Upper lobe of left lung (tissue), 6 donors: ENCODE results near the gene R3HDM2. TPM values are rescaled to one million over a fixed set of nuclear protein-coding genes. Genes with fewer than 3 reads are reported as not detected.

Source experiments
- ATAC-seq, 2 donors: fragments of 200-7000 bp; cut with Tn5 transposase; one replicate each; pipeline ENCODE4 v1.9.1; 2022; ENCODE audit warnings: mild to moderate bottlenecking in 2 of 2, moderate library complexity in 2 of 2; ENCODE audit not compliant: low FRiP score in 2 of 2
- DNase-seq, 2 donors: peaks; one replicate each; pipeline ENCODE4 v3.0.0-alpha.2; 2019 to 2020
- H3K27ac ChIP-seq, 4 donors: fragments of 200-600 bp; sonication (generic); one replicate each; pipeline ENCODE4 v1.5.1; 2016 to 2019
- H3K27me3 ChIP-seq, 4 donors: fragments of 200-600 bp; sonication (generic); one replicate each; pipeline ENCODE4 v1.5.1; 2017 to 2019
- H3K36me3 ChIP-seq, 4 donors: fragments of 200-600 bp; sonication (generic); one replicate each; pipeline ENCODE4 v1.5.1; 2016 to 2019
- H3K4me1 ChIP-seq, 4 donors: fragments of 200-600 bp; sonication (generic); one replicate each; pipeline ENCODE4 v1.5.1; 2018 to 2019
- H3K4me3 ChIP-seq, 4 donors: fragments of 200-600 bp; sonication (generic); one replicate each; pipeline ENCODE4 v1.5.1; 2017 to 2019; ENCODE audit warnings: mild to moderate bottlenecking in 2 of 4, moderate library complexity in 1 of 4
- H3K9me3 ChIP-seq, 4 donors: fragments of 200-600 bp; sonication (generic); one replicate each; pipeline ENCODE4 v1.5.1; 2018 to 2019
- CTCF ChIP-seq, 6 experiments: fragments of 450-650 bp in 4 of 6; fragments of 200-600 bp in 2 of 6; sonication (generic) in 2 of 6; IDR thresholded peaks; one replicate each; pipeline ENCODE4 v1.5.1; 2016 to 2019; ENCODE audit warnings: antibody characterized with exemption in 6 of 6
- EP300 ChIP-seq, 4 donors: sonication (generic); formaldehyde crosslinking; IDR thresholded peaks; one replicate each; pipeline ENCODE4 v1.5.1; 2017; ENCODE audit warnings: antibody characterized with exemption in 4 of 4, control low read depth in 2 of 4
- POLR2A ChIP-seq, 4 donors: fragments of 450-650 bp; IDR thresholded peaks; one replicate each; pipeline ENCODE4 v1.5.1; 2016 to 2017; ENCODE audit warnings: antibody characterized with exemption in 4 of 4, mild to moderate bottlenecking in 2 of 4
- POLR2AphosphoS5 ChIP-seq, 2 donors: sonication (generic); formaldehyde crosslinking; IDR thresholded peaks; one replicate each; pipeline ENCODE4 v1.5.1; 2017; ENCODE audit warnings: antibody characterized with exemption in 2 of 2
- WGBS, 2 donors: methylation state at CpG; one replicate each; pipeline ENCODE4 v1.1.5; 2017 to 2018; 5-methylcytosine and 5-hydroxymethylcytosine counted together
- total RNA-seq, 6 donors: library from RNA; depleted of rRNA in 4 of 6; stranded (reverse); fragments of >200 nt in 4 of 6; gene quantifications; one replicate each; pipeline versions ENCODE4 v1.1.0 to v1.2.1, GENCODE V29; 2016 to 2021
- donor health status: DM: no; HTN: no; CAD: no; lungs with moderate emphysema.
- donor health status: DM: no; HTN: yes; CAD: no; lungs with severe emphysema.

Gene R3HDM2
- total RNA-seq, 6 donors from 2014 or later = 39.2 to 94.3 (median 59.2) TPM

- no peak for TF ChIP-seq POLR2A (IDR thresholded peaks at IDR 0.05)
- no peak for TF ChIP-seq CTCF (IDR thresholded peaks at IDR 0.05)
- TF ChIP-seq EP300 (IDR thresholded peaks at IDR 0.05) = no peak
- no peak for TF ChIP-seq POLR2AphosphoS5 (IDR thresholded peaks at IDR 0.05)
- Histone ChIP-seq H3K27ac (no peak within 1 kb of the TSS), H3K4me1 (peaks cover 0 to 7% (median 2%) of the 10 kb centered on the region in 4 donors), H3K9me3 (no peaks in the 10 kb centered on the region), H3K36me3 (no peaks in the 10 kb centered on the region), H3K4me3 (no peak within 1 kb of the TSS), H3K27me3 (no peaks in the 10 kb centered on the region)
- DNase-seq (no peak), ATAC-seq (no peak)
- WGBS, 2 donors = 74 to 75% methylated on average over 6 to 8 of the region's 8 CpGs
Observed at GRCh38 chr12:57434517-57435223, 3.8 kb upstream of the R3HDM2 start, which contains the start of gene INHBC. TSS of gene INHBC (plus strand) at chr12:57434784. CDS start at chr12:57434887, 103 bp downstream.

DNA sequence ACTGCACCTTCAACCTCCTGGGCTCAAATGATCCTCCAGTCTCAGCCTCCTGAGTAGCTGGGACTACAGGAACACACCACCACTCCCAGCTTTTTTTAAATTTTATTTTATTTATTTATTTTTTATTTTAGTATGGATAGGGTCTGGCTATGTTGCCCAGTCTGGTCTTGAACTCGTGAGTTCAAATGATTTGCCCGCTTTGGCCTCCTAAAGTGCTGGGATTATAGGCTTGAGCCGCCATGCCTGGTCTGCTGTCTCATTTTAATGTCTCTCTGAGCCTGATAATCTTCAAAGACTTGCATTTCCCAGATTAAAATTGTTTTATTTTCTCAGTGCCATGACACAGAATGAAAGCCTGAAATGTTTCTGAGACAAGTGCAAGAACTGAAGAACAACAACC lies 2.5 kb upstream of the R3HDM2 start:
- no peaks in the 10 kb centered on the region for H3K27me3 ChIP-seq
- TF ChIP-seq POLR2AphosphoS5 (IDR thresholded peaks at IDR 0.05) (no peak), CTCF (IDR thresholded peaks at IDR 0.05) (no peak), POLR2A (IDR thresholded peaks at IDR 0.05) (no peak), EP300 (IDR thresholded peaks at IDR 0.05) (no peak)
- H3K9me3 ChIP-seq = no peaks in the 10 kb centered on the region
- no peak overlapping the region for H3K4me3 ChIP-seq
- 64 to 96% methylated on average over 3 of the region's 3 CpGs for WGBS, 2 donors
- H3K36me3 ChIP-seq = no peaks in the 10 kb centered on the region
- no peak overlapping the region for H3K27ac ChIP-seq
- ATAC-seq (no peak), DNase-seq (no peak)
- peaks cover 3 to 15% (median 11%) of the 10 kb centered on the region in 4 donors for H3K4me1 ChIP-seq

- H3K4me1 ChIP-seq = peaks cover 3 to 15% (median 11%) of the 10 kb centered on the region in 4 donors
- H3K36me3 ChIP-seq = no peaks in the 10 kb centered on the region
- no peak for TF ChIP-seq CTCF (IDR thresholded peaks at IDR 0.05)
- no peak for TF ChIP-seq EP300 (IDR thresholded peaks at IDR 0.05)
- TF ChIP-seq POLR2A (IDR thresholded peaks at IDR 0.05) = no peak
- TF ChIP-seq POLR2AphosphoS5 (IDR thresholded peaks at IDR 0.05) = no peak
- DNase-seq (no peak), ATAC-seq (no peak)
- peak overlapping the region; percentile 91 to 99 (median 94) for H3K27ac ChIP-seq
- H3K4me3 ChIP-seq = peak overlapping the region in 2 of 4 donors; percentile 72 to 82
- WGBS, 2 donors = 80 to 82% methylated on average over 11 of the region's 11 CpGs
- no peaks in the 10 kb centered on the region for H3K27me3 ChIP-seq
- no peaks in the 10 kb centered on the region for H3K9me3 ChIP-seq
Observed at GRCh38 chr12:57431654-57432188, 878 bp upstream of the R3HDM2 start.

DNA sequence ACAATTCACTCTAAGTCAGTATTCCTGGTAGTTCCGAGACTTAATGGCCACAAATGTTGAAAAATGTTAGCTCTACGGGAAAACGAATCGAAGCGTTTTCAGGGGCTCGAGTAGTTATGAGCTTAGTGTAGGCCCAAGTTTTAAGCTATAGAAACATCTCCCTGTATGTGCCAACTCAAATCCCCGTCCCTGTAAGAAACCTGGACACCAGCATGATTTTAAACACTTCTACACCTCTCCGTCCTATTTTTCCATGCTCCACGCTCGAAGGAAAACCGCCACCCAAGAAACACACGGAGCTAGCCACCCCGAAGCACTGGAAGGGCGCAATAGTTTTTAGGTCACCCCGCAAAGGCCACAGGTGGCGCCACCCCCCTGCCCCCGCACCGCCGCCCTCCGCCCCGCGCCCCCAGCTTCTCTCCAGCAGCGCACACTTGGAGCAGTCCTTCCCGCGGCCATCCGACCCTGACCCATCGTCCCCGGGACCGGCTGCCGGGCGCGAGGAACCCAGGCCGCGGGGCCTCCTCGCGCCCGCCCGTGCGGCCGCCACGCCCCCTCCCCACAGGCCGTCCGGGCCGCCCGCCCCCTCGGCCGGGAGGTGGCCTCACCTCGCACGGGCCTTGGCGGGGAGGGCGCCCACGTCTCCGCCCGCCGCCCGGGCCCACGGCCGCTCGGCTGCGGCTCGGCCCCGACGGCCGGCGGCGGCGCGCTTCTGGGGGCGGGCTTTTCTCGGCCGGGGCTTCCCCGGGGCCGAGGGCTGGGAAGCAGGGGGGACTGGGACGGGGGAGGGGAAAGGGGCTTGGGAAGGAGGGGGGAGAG lies 522 bp downstream of the R3HDM2 start:
- Histone ChIP-seq H3K27ac (peak overlapping the region; percentile 91 to 99 (median 94)), H3K4me1 (peaks cover 3 to 15% (median 11%) of the 10 kb centered on the region in 4 donors), H3K36me3 (peaks cover 0 to 5% (median 2%) of the 10 kb centered on the region in 4 donors), H3K4me3 (peak overlapping the region; percentile 72 to 82 (median 77)), H3K27me3 (no peaks in the 10 kb centered on the region), H3K9me3 (no peaks in the 10 kb centered on the region)
- TF ChIP-seq POLR2A (IDR thresholded peaks at IDR 0.05) (no peak), EP300 (IDR thresholded peaks at IDR 0.05) (no peak), CTCF (IDR thresholded peaks at IDR 0.05) (no peak), POLR2AphosphoS5 (IDR thresholded peaks at IDR 0.05) (no peak)
- ATAC-seq (peak; percentile 71 to 91), DNase-seq (peak in 1 of 2 donors; percentile 51)
- WGBS, 2 donors = 0 to 1% methylated on average over 26 to 51 of the region's 74 CpGs
